GM12878 (cell line): ENCODE results near the gene NT5C1A. TPM values are rescaled to one million over a fixed set of nuclear protein-coding genes. Genes with fewer than 3 reads are reported as not detected.

Experiments
- ATAC-seq: fragments of 200-7000 bp; cut with Tn5 transposase; 3 replicates; pipeline ENCODE4 v1.9.1; 2020; ENCODE audit warnings: mild to moderate bottlenecking, moderate library complexity
- BruUV-seq: library from RNA; stranded (reverse); fragments of 400-500 nt; replicated peaks from 2 replicates; lab custom pipeline; 2021; lab: Mats Ljungman, UMichigan
- CTCF ChIA-PET: fragments of 300-600 bp; sonication (Branson Sonifier 250); formaldehyde crosslinking; extraction: SDS; loops from one replicate; lab custom pipeline; 2021; ENCODE audit warnings: inconsistent platforms; lab: Yijun Ruan, JAX
- POLR2A ChIA-PET: fragments of 350-600 bp; formaldehyde crosslinking; extraction: SDS; loops from one replicate; lab custom pipeline; 2021; ENCODE audit warnings: inconsistent platforms; lab: Charles Lee
- RAD21 ChIA-PET: fragments of 300-600 bp; sonication (Branson Sonifier 250); formaldehyde crosslinking; loops from one replicate; lab custom pipeline; 2023; ENCODE audit warnings: antibody characterized with exemption; ENCODE audit not compliant: unreplicated experiment; lab: Charles Lee
- SMC1A ChIA-PET: fragments of 300-600 bp; sonication (Branson Sonifier 250); formaldehyde crosslinking; loops from one replicate; lab custom pipeline; 2023; ENCODE audit not compliant: unreplicated experiment, uncharacterized antibody; lab: Charles Lee
- DNase-seq: peaks from one replicate; pipeline ENCODE4 v3.0.0-alpha.2; 2011; ENCODE audit warnings: low read depth, low spot score
- FAIRE-seq: peaks from 3 replicates; lab custom pipeline; 2011; peaks lifted over from hg19 to GRCh38; lab: Jason Lieb, UNC
- H2AFZ ChIP-seq: 2 replicates; pipeline ENCODE4 v1.6.0; 2011; ENCODE audit warnings: low read depth, low read length, control low read depth; ENCODE audit not compliant: control insufficient read depth
- H3K27ac ChIP-seq: 2 replicates; pipeline ENCODE4 v1.5.1; 2011; ENCODE audit warnings: control low read depth; ENCODE audit not compliant: control insufficient read depth, insufficient read depth
- H3K27me3 ChIP-seq, 2 experiments: replicated peaks in 1 of 2; 2 replicates each; pipeline versions ENCODE4 v1.6.0 to v1.6.1; 2011; ENCODE audit warnings: low read length in 1 of 2; ENCODE audit not compliant: control insufficient read depth in 2 of 2, insufficient read depth in 2 of 2
- H3K36me3 ChIP-seq, 2 experiments: 2 replicates each; pipeline ENCODE4 v1.5.1; 2011; ENCODE audit warnings: low read length in 1 of 2; ENCODE audit not compliant: control insufficient read depth in 2 of 2, insufficient read depth in 2 of 2
- H3K4me1 ChIP-seq: 2 replicates; pipeline ENCODE4 v1.6.1; 2011; ENCODE audit warnings: mild to moderate bottlenecking, low read length, moderate library complexity, mixed read lengths; ENCODE audit not compliant: control insufficient read depth, insufficient read depth
- H3K4me2 ChIP-seq: 2 replicates; pipeline ENCODE4 v1.6.0; 2011; ENCODE audit warnings: control low read depth; ENCODE audit not compliant: control insufficient read depth, insufficient read depth
- H3K4me3 ChIP-seq: fragments of 200-600 bp; sonication (generic); 2 replicates; pipeline ENCODE4 v1.5.1; 2016
- H3K79me2 ChIP-seq: 2 replicates; pipeline ENCODE4 v1.6.0; 2011; ENCODE audit warnings: low read length; ENCODE audit not compliant: control insufficient read depth, insufficient read depth
- H3K9ac ChIP-seq: 2 replicates; pipeline ENCODE4 v1.8.0; 2011; ENCODE audit warnings: low read length, control low read depth, mixed read lengths; ENCODE audit not compliant: control insufficient read depth, insufficient read depth
- H3K9me3 ChIP-seq: replicated peaks from 3 replicates; pipeline ENCODE4 v1.5.1; 2011; ENCODE audit warnings: mild to moderate bottlenecking, low read length; ENCODE audit not compliant: control insufficient read depth, insufficient read depth
- H4K20me1 ChIP-seq: 2 replicates; pipeline ENCODE4 v1.6.0; 2011; ENCODE audit not compliant: control insufficient read depth, insufficient read depth
- ESRRA ChIP-seq: IDR thresholded peaks from 2 replicates; pipeline ENCODE4 v1.6.1; 2012; ENCODE audit warnings: mild to moderate bottlenecking, low read length, improper control_type of control experiment
- HSF1 ChIP-seq: fragments of 150-350 bp; IDR thresholded peaks from 2 replicates; pipeline ENCODE4 v1.6.1; 2014; ENCODE audit warnings: mild to moderate bottlenecking, low read depth, low read length
- LARP7 ChIP-seq: fragments of 450-650 bp; IDR thresholded peaks from 2 replicates; pipeline ENCODE4 v1.6.1; 2017; ENCODE audit warnings: mild to moderate bottlenecking
- MEF2B ChIP-seq: fragments of 450-650 bp; IDR thresholded peaks from 2 replicates; pipeline ENCODE4 v1.6.1; 2018; ENCODE audit warnings: mild to moderate bottlenecking, moderate library complexity; ENCODE audit not compliant: partially characterized antibody, poor library complexity, severe bottlenecking
- MLLT1 ChIP-seq: fragments of 450-650 bp; IDR thresholded peaks from 2 replicates; pipeline ENCODE4 v1.6.1; 2016; ENCODE audit warnings: mild to moderate bottlenecking
- RAD21 ChIP-seq: IDR thresholded peaks from 2 replicates; pipeline ENCODE4 v1.6.1; 2011; ENCODE audit warnings: mild to moderate bottlenecking, low read depth, low read length, moderate library complexity; ENCODE audit not compliant: insufficient read depth
- SMC3 ChIP-seq: IDR thresholded peaks from 2 replicates; pipeline ENCODE4 v1.6.1; 2011; ENCODE audit warnings: low read length, improper control_type of control experiment, borderline replicate concordance
- TARDBP ChIP-seq: IDR thresholded peaks from 2 replicates; pipeline ENCODE4 v1.6.1; 2016; ENCODE audit warnings: borderline replicate concordance
- TCF12 ChIP-seq: IDR thresholded peaks from 2 replicates; pipeline ENCODE4 v1.6.1; 2011; ENCODE audit warnings: low read depth, mild to moderate bottlenecking, low read length
- YY1 ChIP-seq: IDR thresholded peaks from 2 replicates; pipeline ENCODE4 v1.6.1; 2011; ENCODE audit warnings: low read depth, mild to moderate bottlenecking, low read length
- ZNF687 ChIP-seq: fragments of 450-650 bp; IDR thresholded peaks from 2 replicates; pipeline ENCODE4 v1.6.1; 2017; ENCODE audit warnings: mild to moderate bottlenecking, moderate library complexity
- WGBS: methylation state at CpG from one replicate; pipeline ENCODE4 v1.1.6; 2016; ENCODE audit warnings: low lambda C conversion rate; ENCODE audit not compliant: insufficient replicate concordance, insufficient coverage; ENCODE audit errors: missing lambda C conversion rate; 5-methylcytosine and 5-hydroxymethylcytosine counted together
- in situ Hi-C: fragments of 300-500 bp; cut with MboI; formaldehyde crosslinking; loops from 9 replicates; pipeline ENCODE4 v1.14.3; 2018; ENCODE audit warnings: mixed read lengths
- intact Hi-C: fragments of 100-400 bp; cut with micrococcal nuclease; formaldehyde crosslinking; loops from one replicate; pipeline ENCODE4 v1.14.2; 2022; ENCODE audit not compliant: unreplicated experiment
- polyA plus RNA-seq, 11 experiments: library from polyadenylated mRNA; depleted of rRNA in 4 of 11; unstranded in 6 of 11; stranded (reverse) in 5 of 11; fragments of >200 nt; fragmentation: Nextera tagmentation in 4 of 11; fragmentation: Illumina TruSeq in 1 of 11; extraction: Ambion mirVana in 4 of 11; extraction: Trizol in 1 of 11; gene quantifications; 1 replicate in 1 of 11; 2 replicates in 10 of 11; pipeline versions ENCODE4 v1.2.1 to v1.2.3, GENCODE V29; 2011 to 2016; ENCODE audit warnings: inconsistent platforms in 2 of 11, missing spikeins in 2 of 11, low read depth in 1 of 11
- total RNA-seq, 4 experiments: library from RNA; depleted of rRNA in 3 of 4; stranded (reverse); fragments of >200 nt in 3 of 4; fragmentation: Illumina TruSeq in 1 of 4; extraction: Trizol in 1 of 4; gene quantifications; 2 replicates each; pipeline versions ENCODE4 v1.2.1 to v1.2.3, GENCODE V29; 2013 to 2021
- TF ChIP-seq, protein P1 (sequence below): IDR thresholded peaks from 2 replicates; pipeline ENCODE4 v1.6.1; 2012; ENCODE audit warnings: low read depth, low read length, improper control_type of control experiment
- TF ChIP-seq, protein P2 (sequence below), 3 experiments: IDR thresholded peaks in 2 of 3; conservative IDR thresholded peaks in 1 of 3; 2 replicates each; pipeline ENCODE4 v1.5.1; 2011; ENCODE audit warnings: low read depth in 3 of 3, low read length in 3 of 3, mild to moderate bottlenecking in 3 of 3, control low read depth in 2 of 3, moderate library complexity in 2 of 3, inconsistent platforms in 1 of 3, mixed read lengths in 1 of 3; ENCODE audit not compliant: control insufficient read depth in 2 of 3, insufficient read depth in 1 of 3; ENCODE audit errors: extremely low read depth in 1 of 3

NT5C1A gene
- total and polyA plus RNA-seq, 10 of the 15 experiments (the other 5 are each of a cell fraction or from before 2014, with no cell fraction given) = 0.05 to 0.77 (median 0.22) TPM; not detected in 1

GRCh38 chr1:39609618-39610331 is 62.1 kb downstream of the NT5C1A start:
- no peaks in the 10 kb centered on the region for H4K20me1 ChIP-seq
- in situ Hi-C loops = loop anchor here (5.0 kb wide), 1 partner anchor 113 kb away; no protein-coding TSS in a partner anchor
- H3K4me3 ChIP-seq = no peak overlapping the region
- no peak overlapping the region for H3K9ac ChIP-seq
- H3K9me3 ChIP-seq = no peaks in the 10 kb centered on the region
- CTCF ChIA-PET = interaction anchor here (0.6 to 11.5 kb wide), 16 partner anchors 9 to 511 kb away, joined by 3 to 312 read pairs (median 5); partner anchors contain the start of genes NT5C1A and PABPC4
- no peaks in the 10 kb centered on the region for H3K79me2 ChIP-seq
- RAD21 ChIA-PET = interaction anchor here (2.3 kb wide), 1 partner anchor 42 kb away, joined by 4 read pairs; no protein-coding TSS in a partner anchor
- no peaks in the 10 kb centered on the region for H3K36me3 ChIP-seq
- ATAC-seq (peak; percentile 97), DNase-seq (no peak), FAIRE-seq (no peak)
- POLR2A ChIA-PET = no interaction called here
- intact Hi-C loops = loop anchor here (5.0 kb wide), 2 partner anchors 188 to 512 kb away; no protein-coding TSS in a partner anchor
- no peaks in the 10 kb centered on the region for H3K27me3 ChIP-seq
- H3K27ac ChIP-seq = no peak overlapping the region
- no peak overlapping the region for H3K4me2 ChIP-seq
- 39% methylated on average over 42 of the region's 42 CpGs for WGBS
- H2AFZ ChIP-seq = peak overlapping the region; percentile 63
- SMC1A ChIA-PET = interaction anchor here (0.7 to 2.3 kb wide), 4 partner anchors 38 to 1416 kb away, joined by 3 to 5 read pairs (median 4); partner anchors contain the start of gene NT5C1A
- BruUV-seq = no TSS peak
- peaks cover 5% of the 10 kb centered on the region for H3K4me1 ChIP-seq
- TF ChIP-seq LARP7 (no peak), ESRRA (no peak), ZNF687 (no peak), SMC3 (peak; percentile 66), MLLT1 (no peak), HSF1 (no peak), TCF12 (no peak), MEF2B (peak; percentile 53), TARDBP (no peak), YY1 (peak; percentile 51; the same call in 1 of the 2 replicates), RAD21 (peak; percentile 60)
- TF ChIP-seq, protein P1, sequence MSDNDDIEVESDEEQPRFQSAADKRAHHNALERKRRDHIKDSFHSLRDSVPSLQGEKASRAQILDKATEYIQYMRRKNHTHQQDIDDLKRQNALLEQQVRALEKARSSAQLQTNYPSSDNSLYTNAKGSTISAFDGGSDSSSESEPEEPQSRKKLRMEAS = no peak
- TF ChIP-seq, protein P2, sequence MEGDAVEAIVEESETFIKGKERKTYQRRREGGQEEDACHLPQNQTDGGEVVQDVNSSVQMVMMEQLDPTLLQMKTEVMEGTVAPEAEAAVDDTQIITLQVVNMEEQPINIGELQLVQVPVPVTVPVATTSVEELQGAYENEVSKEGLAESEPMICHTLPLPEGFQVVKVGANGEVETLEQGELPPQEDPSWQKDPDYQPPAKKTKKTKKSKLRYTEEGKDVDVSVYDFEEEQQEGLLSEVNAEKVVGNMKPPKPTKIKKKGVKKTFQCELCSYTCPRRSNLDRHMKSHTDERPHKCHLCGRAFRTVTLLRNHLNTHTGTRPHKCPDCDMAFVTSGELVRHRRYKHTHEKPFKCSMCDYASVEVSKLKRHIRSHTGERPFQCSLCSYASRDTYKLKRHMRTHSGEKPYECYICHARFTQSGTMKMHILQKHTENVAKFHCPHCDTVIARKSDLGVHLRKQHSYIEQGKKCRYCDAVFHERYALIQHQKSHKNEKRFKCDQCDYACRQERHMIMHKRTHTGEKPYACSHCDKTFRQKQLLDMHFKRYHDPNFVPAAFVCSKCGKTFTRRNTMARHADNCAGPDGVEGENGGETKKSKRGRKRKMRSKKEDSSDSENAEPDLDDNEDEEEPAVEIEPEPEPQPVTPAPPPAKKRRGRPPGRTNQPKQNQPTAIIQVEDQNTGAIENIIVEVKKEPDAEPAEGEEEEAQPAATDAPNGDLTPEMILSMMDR (IDR thresholded peaks at IDR 0.05 in 2 of 3, conservative IDR thresholded peaks at IDR 0.05 in 1 of 3; ENCODE audit: control insufficient read depth in 2 of 3, extremely low read depth in 1 of 3, insufficient read depth in 1 of 3, low read depth in 3 of 3, low read length in 3 of 3) = peak; percentile 78 to 95 (median 81)
